Measurements from ENCODE around the gene CDK19.
"Not testable (repeated sequence)": the region's sequence is repeated elsewhere in the genome, so short reads cannot be mapped to it uniquely, and the experiment has no call there.

GRCh38 chr6:110802175-110802574 is 13.1 kb downstream of the CDK19 start:
- not testable (repeated sequence) for TF ChIP-seq EZH2phosphoT487 (IDR thresholded peaks at IDR 0.05; ENCODE audit: unreplicated experiment); CREB1 (CRISPR knock-in tag; IDR thresholded peaks at IDR 0.05; ENCODE audit: low read depth); JUNB (IDR thresholded peaks at IDR 0.05; ENCODE audit: unreplicated experiment); CTCF (conservative IDR thresholded peaks at IDR 0.05; ENCODE audit: low read depth in 2 of 2); POLR2AphosphoS5 (IDR thresholded peaks at IDR 0.05; ENCODE audit: low read depth); EZH2 (IDR thresholded peaks at IDR 0.05; ENCODE audit: low read depth, unreplicated experiment); ETS1 (IDR thresholded peaks at IDR 0.05); REST (IDR thresholded peaks at IDR 0.05; ENCODE audit: unreplicated experiment); ZNF462 (CRISPR knock-in tag; IDR thresholded peaks at IDR 0.05); ZNF114 (CRISPR knock-in tag; IDR thresholded peaks at IDR 0.05); ZNF331 (CRISPR knock-in tag; IDR thresholded peaks at IDR 0.05; ENCODE audit: low read depth); NANOG (IDR thresholded peaks at IDR 0.05; ENCODE audit: borderline replicate concordance)
